ENCODE results near the gene ZEB2. TPM values are rescaled to one million over a fixed set of nuclear protein-coding genes. Genes with fewer than 3 reads are reported as not detected.

The ZEB2 gene
- total and polyA plus RNA-seq, 2 donors (not counting 3 experiments of a cell fraction or from before 2014, with no cell fraction given): 17.9 to 49.6 TPM

DNA sequence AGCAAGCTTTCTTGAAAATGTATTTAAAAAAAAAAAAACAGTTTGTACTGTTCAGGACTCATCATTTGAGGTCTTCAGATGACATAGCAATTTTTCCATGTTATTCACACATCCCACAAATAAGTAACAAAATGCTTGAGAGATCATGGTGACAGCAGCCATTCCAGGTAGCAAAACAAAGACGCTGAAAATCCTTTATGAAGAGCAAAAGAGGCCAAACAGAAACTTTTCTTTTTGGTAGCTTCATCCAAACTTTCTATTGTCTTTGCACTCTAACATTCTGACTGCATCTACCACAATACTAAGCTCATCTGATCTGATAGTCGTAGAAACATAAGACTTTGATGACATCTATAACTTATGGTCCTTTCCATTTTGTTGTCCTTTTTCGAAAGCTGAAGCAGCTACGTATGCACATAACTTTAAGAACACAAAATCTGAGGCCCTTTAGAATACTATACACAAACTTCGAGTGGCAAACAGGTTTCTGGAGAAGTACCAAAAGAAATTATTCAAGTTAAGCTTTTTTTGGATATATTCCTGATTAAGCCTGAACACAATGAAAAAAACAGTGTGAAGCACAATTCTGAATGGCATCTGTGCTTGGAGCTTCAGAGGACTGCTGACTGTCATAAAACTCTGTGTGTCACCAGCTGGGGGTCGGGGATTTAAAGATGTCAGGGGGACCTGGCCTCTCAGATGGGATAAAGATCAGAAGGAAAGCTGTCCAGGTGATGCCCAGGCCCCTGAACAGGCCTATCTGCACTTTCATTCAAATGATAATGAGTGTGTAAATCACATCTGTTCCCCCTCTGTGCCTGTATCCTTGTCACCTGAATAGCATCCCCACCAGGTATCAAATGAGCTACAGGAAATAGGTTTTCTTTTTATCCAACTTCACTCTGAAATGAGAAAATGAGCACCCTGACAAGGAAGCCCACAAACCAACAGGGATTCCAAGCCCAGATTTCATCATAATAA lies 75.8 kb downstream of the ZEB2 start:
- H3K4me1 ChIP-seq (ENCODE audit: control insufficient read depth, extremely low read depth, insufficient read depth, low read length): peaks cover 12% of the 10 kb centered on the region
- H3K27ac ChIP-seq (ENCODE audit: insufficient read depth, low read depth, low read length): peak overlapping the region; percentile 32
- peaks cover 9% of the 10 kb centered on the region for H3K79me2 ChIP-seq (ENCODE audit: control insufficient read depth, insufficient read depth, low read length)
- H4K20me1 ChIP-seq (replicated peaks; ENCODE audit: control insufficient read depth, extremely low read depth, insufficient read depth, low read length): no peaks in the 10 kb centered on the region
- H3K9me3 ChIP-seq (replicated peaks; ENCODE audit: control insufficient read depth, insufficient read depth, low read length): no peaks in the 10 kb centered on the region
- no peaks in the 10 kb centered on the region for H3K9me1 ChIP-seq (replicated peaks; ENCODE audit: control insufficient read depth, extremely low read depth, insufficient read depth, low read length)
- DNase-seq (ENCODE audit: low read depth, low spot score) (peak; percentile 58), FAIRE-seq (no peak)
- BruUV-seq (replicated peaks): no TSS peak
- peak overlapping the region in 1 of 3 experiments; percentile 37 for H3K4me3 ChIP-seq (replicated peaks in 1 of 3; ENCODE audit: insufficient read depth in 1 of 3, low read depth in 1 of 3, low read length in 3 of 3)
- no peak overlapping the region for H2AFZ ChIP-seq (ENCODE audit: low read depth, low read length)
- H3K9ac ChIP-seq (replicated peaks; ENCODE audit: extremely low read depth, insufficient read depth, low read length): peak overlapping the region; percentile 61
- CTCF ChIA-PET: interaction anchor here (1.2 to 2.4 kb wide), 2 partner anchors 9 to 11 kb away, joined by 8 to 12 read pairs; no protein-coding TSS in a partner anchor
- dilution Hi-C loops (cut with MboI; ENCODE audit: extremely low pct_ligation_motif_present, low sequenced_read_pairs) (no loop called here), intact Hi-C loops (cut with micrococcal nuclease) (no loop called here)
- peaks cover 0 to 2% of the 10 kb centered on the region in 2 experiments for H3K36me3 ChIP-seq (ENCODE audit: control insufficient read depth in 2 of 2, extremely low read depth in 1 of 2, insufficient read depth in 2 of 2, low read length in 2 of 2)
- POLR2A ChIA-PET: no interaction called here
- no peak for TF ChIP-seq MYC (IDR thresholded peaks at IDR 0.05; ENCODE audit: low read depth, low read length)
- TF ChIP-seq, protein P1, sequence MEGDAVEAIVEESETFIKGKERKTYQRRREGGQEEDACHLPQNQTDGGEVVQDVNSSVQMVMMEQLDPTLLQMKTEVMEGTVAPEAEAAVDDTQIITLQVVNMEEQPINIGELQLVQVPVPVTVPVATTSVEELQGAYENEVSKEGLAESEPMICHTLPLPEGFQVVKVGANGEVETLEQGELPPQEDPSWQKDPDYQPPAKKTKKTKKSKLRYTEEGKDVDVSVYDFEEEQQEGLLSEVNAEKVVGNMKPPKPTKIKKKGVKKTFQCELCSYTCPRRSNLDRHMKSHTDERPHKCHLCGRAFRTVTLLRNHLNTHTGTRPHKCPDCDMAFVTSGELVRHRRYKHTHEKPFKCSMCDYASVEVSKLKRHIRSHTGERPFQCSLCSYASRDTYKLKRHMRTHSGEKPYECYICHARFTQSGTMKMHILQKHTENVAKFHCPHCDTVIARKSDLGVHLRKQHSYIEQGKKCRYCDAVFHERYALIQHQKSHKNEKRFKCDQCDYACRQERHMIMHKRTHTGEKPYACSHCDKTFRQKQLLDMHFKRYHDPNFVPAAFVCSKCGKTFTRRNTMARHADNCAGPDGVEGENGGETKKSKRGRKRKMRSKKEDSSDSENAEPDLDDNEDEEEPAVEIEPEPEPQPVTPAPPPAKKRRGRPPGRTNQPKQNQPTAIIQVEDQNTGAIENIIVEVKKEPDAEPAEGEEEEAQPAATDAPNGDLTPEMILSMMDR (IDR thresholded peaks at IDR 0.05; ENCODE audit: extremely low read depth in 1 of 2, insufficient read depth in 1 of 2, low read depth in 1 of 2, low read length in 2 of 2): no peak
- TF ChIP-seq POLR2AphosphoS5 (IDR thresholded peaks at IDR 0.05; ENCODE audit: insufficient read depth, low read depth, low read length): no peak
- no peak for TF ChIP-seq POLR2A (IDR thresholded peaks at IDR 0.05; ENCODE audit: low read depth, low read length)
- no peak for TF ChIP-seq FOS (IDR thresholded peaks at IDR 0.05; ENCODE audit: borderline replicate concordance, insufficient read depth, low read length)
- no peak for TF ChIP-seq GATA2 (IDR thresholded peaks at IDR 0.05; ENCODE audit: insufficient read depth, insufficient read length, low read depth, low read length)
- TF ChIP-seq, protein P2, sequence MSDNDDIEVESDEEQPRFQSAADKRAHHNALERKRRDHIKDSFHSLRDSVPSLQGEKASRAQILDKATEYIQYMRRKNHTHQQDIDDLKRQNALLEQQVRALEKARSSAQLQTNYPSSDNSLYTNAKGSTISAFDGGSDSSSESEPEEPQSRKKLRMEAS (IDR thresholded peaks at IDR 0.05; ENCODE audit: insufficient read depth, insufficient read length): no peak
- no peak for TF ChIP-seq JUN (IDR thresholded peaks at IDR 0.05; ENCODE audit: borderline replicate concordance, insufficient read depth, insufficient read length, low read depth)
- peak overlapping the region; percentile 83 for H3K4me2 ChIP-seq (ENCODE audit: insufficient read depth, low read length)
- no peaks in the 10 kb centered on the region for H3K27me3 ChIP-seq (ENCODE audit: control insufficient read depth in 2 of 2, insufficient read depth in 2 of 2, low read length in 2 of 2)

Measured in endothelial cell of umbilical vein (primary cell).